Measurements from ENCODE around the gene NRG2. TPM values are rescaled to one million over a fixed set of nuclear protein-coding genes. Genes with fewer than 3 reads are reported as not detected.
A peak's percentile ranks its signal among the peaks of the same experiment; 100 is the strongest.

The NRG2 gene
- total and polyA plus RNA-seq, 2 experiments from 2014 or later: 0.37 to 1.3 TPM

- TF ChIP-seq ETS1 (IDR thresholded peaks at IDR 0.05) (no peak), JUNB (IDR thresholded peaks at IDR 0.05; ENCODE audit: unreplicated experiment) (no peak), POLR2AphosphoS5 (IDR thresholded peaks at IDR 0.05; ENCODE audit: low read depth) (no peak)
Measured at GRCh38 chr5:139950436-139950835, 92.7 kb downstream of the NRG2 start (continued).

GRCh38 chr5:139949710-139950109 is 93.4 kb downstream of the NRG2 start:
- Mint-ChIP-seq H3K9me3 (no peaks in the 10 kb centered on the region), H3K27me3 (ENCODE audit: insufficient read depth, low read depth, poor library complexity) (peaks cover 4% of the 10 kb centered on the region), H3K4me3 (no peak overlapping the region), H3K4me1 (peaks cover 24% of the 10 kb centered on the region), H3K36me3 (ENCODE audit: low read depth) (no peaks in the 10 kb centered on the region), H3K27ac (no peak overlapping the region)
- DNase-seq (ENCODE audit: low spot score) (peak; percentile 41), ATAC-seq (peak; percentile 62)
- no peak overlapping the region for H3K4me3 ChIP-seq
- peaks cover 7% of the 10 kb centered on the region for H3K4me1 ChIP-seq (ENCODE audit: insufficient read depth)
- 0 out of 2 replicates have a peak, but pooled peaks cover 3% of the 10 kb centered on the region for H3K9me2 ChIP-seq (ENCODE audit: insufficient read depth)
- 0 out of 2 replicates have a peak overlapping the region, but pooled peaks have one; percentile 41 for H3K4me2 ChIP-seq
- H3K36me3 ChIP-seq (ENCODE audit: insufficient read depth): no peaks in the 10 kb centered on the region
- no peaks in the 10 kb centered on the region for H3K27me3 ChIP-seq (ENCODE audit: insufficient read depth)
- H3K27ac ChIP-seq (ENCODE audit: low read depth): no peak overlapping the region
- H3K79me2 ChIP-seq (replicated peaks; ENCODE audit: insufficient read depth): no peaks in the 10 kb centered on the region
- H2AFZ ChIP-seq: no peak overlapping the region
- no peaks in the 10 kb centered on the region for H3F3A ChIP-seq (replicated peaks; ENCODE audit: low read depth)
- H4K20me1 ChIP-seq (replicated peaks; ENCODE audit: insufficient read depth): no peaks in the 10 kb centered on the region
- no peak for TF ChIP-seq STAT1 (IDR thresholded peaks at IDR 0.05; ENCODE audit: unreplicated experiment)
- TF ChIP-seq CREB1 (CRISPR knock-in tag; IDR thresholded peaks at IDR 0.05; ENCODE audit: low read depth): no peak
- TF ChIP-seq JUNB (IDR thresholded peaks at IDR 0.05; ENCODE audit: unreplicated experiment): no peak
- TF ChIP-seq CTCF (conservative IDR thresholded peaks at IDR 0.05; ENCODE audit: low read depth in 2 of 2): no peak
- TF ChIP-seq NANOG (IDR thresholded peaks at IDR 0.05; ENCODE audit: borderline replicate concordance): no peak
- no peak for TF ChIP-seq ZNF114 (CRISPR knock-in tag; IDR thresholded peaks at IDR 0.05)
- TF ChIP-seq ETS1 (IDR thresholded peaks at IDR 0.05): no peak
- TF ChIP-seq EZH2phosphoT487 (IDR thresholded peaks at IDR 0.05; ENCODE audit: unreplicated experiment): no peak
- TF ChIP-seq ZNF331 (CRISPR knock-in tag; IDR thresholded peaks at IDR 0.05; ENCODE audit: low read depth): no peak
- no peak for TF ChIP-seq POLR2AphosphoS5 (IDR thresholded peaks at IDR 0.05; ENCODE audit: low read depth)
- no peak for TF ChIP-seq ZNF462 (CRISPR knock-in tag; IDR thresholded peaks at IDR 0.05)
- TF ChIP-seq EZH2 (IDR thresholded peaks at IDR 0.05; ENCODE audit: low read depth, unreplicated experiment): no peak

All from GM23338 (cell line).